ENCODE results near the gene HHEX. TPM values are rescaled to one million over a fixed set of nuclear protein-coding genes. Genes with fewer than 3 reads are reported as not detected.
A peak's percentile ranks its signal among the peaks of the same experiment; 100 is the strongest.

The HHEX gene
- polyA plus RNA-seq, 10 donors, result 6.2 to 10.1 (median 8.5) TPM

DNA sequence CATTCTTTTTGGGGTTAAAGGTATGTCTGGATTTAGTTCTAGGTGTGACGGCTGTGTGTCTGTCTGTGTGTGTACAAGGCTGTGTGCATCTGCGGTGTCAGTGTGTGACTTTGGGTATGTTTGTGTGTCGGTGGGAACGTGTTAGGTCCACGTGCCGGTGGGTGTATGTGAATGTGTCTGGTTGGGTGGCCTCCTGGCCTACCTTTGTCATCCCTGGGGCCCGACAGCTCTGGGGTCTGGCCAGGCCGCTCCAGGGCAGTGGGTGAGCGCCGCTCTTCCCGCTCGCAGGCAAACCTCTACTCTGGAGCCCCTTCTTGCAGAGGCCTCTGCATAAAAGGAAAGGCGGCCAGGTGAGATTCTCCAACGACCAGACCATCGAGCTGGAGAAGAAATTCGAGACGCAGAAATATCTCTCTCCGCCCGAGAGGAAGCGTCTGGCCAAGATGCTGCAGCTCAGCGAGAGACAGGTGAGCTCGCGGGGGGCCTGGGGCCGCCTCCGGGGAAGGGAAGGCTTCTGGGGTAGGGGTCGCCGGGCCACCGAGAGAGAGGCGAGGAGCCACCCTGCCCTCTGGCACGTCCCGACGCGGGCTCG is 2.4 kb downstream of the HHEX start:
- no peak for DNase-seq

DNA sequence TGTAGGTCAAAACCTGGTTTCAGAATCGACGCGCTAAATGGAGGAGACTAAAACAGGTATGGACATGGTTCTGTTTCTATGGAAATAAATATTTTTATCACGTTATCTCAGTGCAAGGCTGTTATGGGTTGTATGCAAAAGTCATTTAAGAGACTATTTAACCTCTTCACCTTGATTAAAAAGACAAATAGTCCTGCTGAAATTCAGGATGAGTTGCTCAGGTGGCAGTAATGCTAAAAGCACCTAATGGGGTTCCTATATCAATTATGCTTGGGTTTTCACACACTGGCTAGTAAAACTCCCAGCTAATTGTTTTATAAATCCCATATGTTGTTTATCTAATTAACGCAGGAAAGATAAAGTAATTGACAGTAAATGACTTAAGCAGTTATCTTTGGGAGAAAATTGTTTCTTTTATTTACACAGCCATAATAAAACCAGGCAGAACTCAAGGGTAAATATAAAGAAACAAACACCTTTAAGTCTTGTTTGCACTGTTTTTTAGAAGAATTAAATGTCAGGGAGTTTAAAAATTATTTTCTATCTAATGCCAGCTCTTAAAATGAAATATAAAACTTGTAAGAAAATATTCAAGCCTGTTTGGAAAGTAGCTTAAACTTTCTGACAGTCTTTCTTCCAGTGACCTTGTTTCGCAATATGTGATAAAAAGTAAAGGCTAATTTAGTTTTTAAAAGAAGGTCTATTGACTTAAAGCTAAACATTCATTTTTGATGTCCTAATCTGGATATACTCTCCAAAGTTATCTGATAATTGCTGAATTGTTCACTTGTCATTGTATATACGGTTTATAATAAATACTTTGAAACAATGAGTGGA is 3.2 kb downstream of the HHEX start:
- peak in 1 of 3 donors; percentile 26 for DNase-seq

DNA sequence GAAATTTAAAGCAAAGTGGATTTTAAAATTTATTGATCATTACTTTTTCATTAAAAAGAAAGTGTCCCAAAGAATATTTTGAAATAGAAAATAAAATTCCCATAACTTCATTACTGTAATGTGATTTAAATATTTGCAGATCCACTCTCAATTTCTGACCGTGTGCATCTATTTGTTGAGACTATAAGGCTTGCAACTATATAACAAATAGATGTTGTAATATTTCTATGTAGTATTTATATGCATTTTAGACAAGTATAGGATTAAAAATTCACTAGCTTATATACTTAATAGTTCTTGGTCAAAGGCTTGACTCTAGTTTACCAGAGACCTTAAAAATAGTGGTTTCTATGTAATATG is 3.8 kb downstream of the HHEX start:
- DNase-seq, result no peak

DNA sequence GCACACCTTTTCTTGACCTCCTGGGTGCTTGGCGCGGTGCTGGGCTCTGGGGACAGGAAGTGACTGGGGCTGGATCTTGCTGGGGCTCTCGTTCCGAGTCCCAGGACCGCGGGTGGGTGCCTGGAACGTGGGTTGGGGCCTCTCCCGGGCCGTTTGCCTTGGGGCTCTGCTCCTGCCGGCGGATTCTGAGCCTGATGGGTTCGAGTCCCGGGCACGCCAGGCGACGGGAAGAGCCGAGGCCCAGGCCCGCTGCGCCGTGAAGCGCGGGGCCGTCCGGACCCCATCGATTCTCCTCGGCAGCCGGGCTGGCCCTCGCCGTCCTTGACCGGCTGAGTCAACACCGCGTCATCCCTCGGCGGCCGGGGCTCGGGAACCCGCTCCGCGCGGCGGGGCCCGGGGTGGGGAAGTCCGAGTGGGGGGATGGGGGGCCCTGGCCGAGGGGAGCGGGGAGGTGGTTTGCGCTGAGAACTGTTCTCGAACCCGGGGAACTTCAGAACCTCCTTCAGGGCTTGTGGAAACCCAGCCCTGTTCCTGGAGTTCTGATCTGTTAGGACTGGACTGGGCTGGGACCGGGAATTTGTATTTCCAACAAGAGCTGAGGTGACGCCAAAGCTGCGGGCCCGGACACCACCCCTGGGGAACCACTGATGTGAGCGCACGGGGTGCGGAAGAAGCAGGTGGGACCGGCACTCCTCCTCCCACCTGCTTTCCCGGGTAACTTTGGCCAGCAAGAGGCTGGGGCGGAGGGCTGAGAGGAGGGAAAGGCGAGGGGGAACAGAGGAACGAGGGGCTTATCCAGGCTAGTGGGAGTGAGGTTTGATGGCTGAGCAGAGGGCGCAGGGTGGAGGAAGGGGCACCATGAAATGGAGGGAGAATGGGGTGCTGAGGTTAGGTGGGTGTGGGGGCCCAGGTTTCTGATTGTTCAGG is 6.2 kb downstream of the HHEX start:
- peak in 1 of 3 donors; percentile 21 for DNase-seq

DNA sequence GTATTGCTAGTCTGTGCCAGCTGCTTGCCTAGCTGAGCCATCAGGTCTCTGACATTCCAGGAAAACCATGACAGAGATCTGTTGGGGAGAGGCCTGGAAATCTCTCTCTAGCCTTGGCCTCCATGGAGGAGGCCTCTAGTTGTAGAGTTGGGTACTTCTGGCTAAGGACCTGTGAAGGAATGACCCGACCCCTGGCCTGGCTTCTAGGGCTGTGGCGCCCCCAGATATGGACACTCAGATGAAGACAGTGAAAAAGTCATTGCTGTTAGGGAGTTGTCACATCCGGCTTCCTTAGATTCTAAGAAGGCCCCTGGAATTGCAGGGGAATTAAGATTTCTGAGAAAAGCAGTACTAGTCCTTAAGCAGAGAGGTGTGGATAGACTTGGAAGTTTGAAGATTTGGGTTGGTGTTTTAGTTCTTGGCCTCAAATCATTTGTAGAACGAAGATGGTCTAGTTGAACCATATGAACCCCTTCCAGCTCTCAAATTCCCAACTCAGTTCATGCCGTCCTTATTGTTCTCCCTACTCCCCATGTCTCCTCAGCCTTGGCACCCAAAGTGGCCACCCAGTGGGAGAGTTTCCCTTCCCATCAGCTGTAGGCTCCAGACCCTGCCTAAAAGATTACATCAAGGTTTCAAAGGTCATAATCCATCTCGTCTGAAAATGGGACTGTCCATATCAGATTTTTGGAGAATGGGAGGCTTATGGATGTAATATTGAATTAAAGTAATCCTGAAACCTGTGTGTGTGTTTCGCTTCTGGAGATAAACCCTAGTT is 7.0 kb downstream of the HHEX start:
- DNase-seq, result no peak

DNA sequence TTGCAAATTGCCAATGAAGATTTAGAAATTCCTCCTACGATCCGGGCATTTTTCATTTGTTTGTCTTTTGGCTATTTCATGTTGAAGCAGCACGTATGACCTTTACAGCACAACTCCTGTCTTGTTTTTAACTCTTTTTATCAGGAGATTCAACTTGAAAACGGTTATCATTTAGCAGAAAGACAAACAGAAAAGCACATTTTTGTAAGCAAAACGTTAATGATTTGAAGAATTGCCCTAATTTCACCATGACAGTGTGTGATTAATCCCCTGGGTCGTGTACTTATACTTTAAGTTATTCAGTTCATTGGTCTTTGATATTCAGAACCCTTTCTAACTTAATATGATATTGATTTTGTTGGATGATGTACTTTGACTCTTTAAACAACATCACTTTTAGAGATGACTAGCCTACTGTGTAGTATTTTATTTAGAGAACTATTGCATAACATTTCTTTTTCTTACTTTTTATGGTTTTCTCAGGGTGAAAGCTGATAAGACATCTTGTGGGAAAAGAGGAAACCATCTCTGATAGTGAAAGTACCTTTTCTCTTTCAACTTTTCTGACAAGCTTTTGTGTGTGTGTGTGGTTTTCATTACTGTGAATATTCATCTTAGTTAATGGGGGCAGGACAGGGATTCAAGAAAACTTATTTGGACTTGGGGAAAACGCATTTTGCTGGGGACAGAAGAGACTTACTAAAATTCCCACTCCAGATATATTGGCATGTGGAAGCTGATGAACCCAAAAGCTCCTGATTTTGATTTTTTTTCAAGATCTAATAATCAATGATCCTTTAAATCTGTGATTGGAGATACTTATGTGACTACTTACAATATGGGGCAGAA is 8.1 kb downstream of the HHEX start:
- DNase-seq, result no peak

DNA sequence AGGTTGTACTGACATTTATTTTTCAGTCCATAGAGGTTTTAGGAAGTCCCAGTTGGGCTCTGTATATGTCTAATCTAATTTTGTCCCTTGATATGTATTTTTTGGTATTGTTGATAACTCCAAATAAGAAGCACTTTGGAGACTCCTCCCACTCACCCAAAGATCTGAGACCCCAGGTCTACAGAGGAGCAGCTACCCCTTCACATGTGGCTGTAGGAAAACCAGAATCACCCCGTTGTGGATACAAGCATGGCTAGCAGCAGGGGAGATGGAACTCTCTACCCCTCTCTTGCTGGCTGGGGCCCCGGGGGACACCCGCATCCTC is 9.4 kb downstream of the HHEX start:
- no peak for DNase-seq

DNA sequence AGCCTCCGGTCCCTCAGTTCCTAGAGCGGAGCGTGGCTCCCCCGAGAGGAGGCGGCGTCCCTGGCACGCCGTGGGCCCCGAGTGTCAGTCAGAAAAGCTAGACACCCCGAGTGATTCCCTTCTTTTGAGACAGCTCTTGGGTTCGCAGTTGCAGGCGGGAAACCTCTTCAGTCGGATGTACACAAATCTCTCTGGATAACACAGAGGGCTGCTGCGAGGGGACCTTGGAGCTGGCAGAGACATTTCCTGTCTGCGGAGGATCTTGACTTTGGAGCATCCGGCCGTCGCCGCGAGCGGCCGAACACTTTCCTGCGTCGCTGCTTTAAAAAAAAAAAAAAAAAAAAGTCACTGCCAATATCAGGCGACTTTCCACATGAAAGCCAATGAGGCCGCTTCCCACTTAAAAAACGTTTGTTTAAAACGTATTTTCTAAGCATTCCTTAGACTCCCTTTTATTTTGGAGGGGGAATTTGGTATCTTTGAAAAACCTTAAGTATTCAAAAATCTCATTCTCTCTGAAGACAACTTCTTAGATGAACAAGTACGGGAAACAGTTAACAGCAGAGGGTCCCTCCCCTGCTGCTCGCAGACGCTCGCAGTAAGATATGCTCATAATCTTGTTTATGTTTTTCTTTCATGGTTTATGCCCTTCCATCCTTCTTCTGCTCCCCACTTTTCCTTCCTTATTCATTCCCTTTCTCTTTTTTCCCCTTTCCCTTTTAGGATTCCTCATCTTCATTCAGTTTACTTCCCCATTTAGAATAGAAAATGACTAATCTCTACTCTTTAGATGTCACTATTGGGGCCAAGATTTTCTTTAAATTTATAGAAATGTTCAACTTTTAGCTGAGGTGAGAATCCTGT is 10.0 kb downstream of the HHEX start:
- peak in 2 of 3 donors; percentile 37 to 67 for DNase-seq

DNA sequence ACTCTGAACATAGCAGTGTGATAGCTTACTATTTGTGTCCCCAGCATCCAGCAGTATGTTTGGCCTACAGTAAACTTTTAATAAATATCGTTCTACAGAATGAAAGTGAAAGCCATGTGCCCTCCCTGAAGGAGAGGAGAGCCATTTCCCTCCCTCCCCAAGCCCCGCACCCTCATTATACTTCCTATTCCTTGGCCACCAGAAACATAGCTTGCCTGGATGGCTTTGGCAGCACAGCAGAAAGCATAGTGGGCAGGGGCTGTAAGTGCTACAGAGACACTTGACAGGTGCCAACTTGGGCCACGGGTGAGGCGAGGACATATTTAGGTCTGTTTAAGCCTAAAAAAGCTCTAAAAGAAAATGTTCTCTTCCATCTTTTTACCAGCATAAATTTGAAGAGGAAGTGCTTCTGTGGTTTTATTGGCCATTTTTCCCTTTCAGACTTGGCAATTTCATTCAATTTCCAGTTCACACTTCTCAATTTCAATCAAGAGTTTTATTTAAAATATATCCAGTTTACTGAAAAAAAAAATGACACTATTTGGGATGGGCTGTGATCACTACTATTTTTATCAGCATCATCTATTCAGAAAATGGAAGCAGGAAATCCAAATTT is 12.7 kb downstream of the HHEX start:
- DNase-seq, result no peak

DNA sequence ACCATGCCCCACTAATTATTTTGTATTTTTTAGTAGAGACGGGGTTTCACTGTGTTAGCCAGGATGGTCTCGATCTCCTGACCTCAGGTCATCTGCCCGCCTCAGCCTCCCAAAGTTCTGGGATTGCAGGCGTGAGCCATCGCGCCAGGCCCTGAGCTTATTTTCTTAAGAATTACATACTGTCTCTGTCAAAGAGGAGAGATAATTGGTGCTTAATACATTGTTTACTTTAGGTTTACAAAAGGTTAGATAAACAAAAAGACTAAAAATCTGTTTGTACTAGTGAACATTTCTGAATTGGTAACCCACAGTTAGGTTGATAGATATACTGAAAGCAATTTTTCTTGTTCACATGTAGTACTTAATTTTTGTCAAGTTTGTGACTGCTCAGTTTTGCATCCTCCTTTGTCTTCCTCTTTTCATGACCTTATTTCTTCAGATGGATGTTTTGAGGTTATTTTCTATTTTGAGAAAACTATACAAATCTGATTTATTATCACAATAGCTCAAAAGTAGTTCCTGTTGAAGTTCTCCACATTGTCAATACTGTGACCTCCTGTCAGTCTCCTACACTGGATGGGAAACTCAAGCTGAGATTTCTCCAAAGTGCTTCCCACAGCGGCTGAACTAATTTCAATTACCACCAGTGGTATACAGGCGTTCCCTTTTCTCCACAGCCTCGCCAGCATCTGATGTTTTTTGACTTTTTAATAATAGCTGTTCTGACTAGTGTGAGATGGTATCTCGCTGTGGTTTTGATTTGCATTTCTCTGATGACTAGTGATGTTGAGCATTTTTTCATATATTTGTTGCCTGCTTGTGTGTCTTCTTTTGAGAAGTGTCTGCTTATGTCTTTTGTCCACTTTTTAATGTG is 22.5 kb downstream of the HHEX start:
- DNase-seq, result no peak

DNA sequence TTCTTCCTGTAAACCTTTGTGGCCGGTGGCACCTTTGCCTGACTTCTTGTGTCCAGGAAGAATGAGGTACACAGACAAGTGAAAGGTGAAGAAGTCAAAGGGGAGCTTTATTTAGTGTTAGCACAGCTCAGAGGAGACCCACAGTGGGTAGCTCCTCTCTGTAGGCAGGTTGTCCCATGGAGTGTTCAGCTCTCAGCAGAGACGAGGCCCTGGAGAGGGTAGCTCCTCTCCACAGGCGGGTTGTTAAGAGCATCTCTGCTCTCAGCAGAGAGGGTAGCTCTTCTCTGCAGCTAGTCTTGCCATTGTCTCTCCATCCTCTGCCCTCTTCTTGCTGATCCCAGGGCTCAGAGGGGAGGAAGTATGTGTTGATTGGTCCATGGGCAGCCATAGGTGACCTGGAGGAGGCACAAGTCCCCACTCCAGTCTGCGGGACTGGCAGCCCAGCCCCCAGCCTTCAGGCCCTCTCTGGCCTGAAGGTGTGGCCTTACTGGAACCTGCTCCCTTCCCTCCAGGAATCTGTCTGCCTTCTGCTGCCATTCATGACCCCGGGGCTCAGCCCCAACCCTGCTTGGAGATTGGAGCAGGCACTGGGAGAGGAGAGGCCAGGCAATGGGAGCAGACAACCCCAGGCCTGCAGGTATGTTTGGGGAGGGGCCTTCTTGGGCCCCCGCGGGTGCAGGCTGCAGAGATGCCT is 24.5 kb downstream of the HHEX start:
- no peak for DNase-seq

DNA sequence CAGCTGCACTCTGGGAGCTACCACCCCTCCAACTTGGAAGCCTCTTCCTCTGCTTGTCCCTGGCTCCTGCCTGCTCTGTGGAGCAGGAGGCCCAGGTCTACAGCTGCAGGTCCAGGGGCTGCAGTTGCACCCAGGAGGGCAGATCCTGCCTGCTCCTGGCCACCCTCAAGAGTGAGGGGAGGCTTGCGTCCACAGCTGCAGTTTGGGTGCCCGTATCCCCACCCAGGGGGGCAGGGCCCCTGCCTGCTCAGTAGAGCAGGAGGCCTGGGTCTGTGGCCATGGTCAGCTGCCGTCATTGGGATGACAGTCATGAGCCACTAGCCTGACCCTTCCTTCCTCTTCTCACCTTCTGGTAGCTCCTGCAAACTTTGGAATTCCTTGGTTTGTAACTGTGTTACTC is 25.1 kb downstream of the HHEX start:
- DNase-seq, result no peak

DNA sequence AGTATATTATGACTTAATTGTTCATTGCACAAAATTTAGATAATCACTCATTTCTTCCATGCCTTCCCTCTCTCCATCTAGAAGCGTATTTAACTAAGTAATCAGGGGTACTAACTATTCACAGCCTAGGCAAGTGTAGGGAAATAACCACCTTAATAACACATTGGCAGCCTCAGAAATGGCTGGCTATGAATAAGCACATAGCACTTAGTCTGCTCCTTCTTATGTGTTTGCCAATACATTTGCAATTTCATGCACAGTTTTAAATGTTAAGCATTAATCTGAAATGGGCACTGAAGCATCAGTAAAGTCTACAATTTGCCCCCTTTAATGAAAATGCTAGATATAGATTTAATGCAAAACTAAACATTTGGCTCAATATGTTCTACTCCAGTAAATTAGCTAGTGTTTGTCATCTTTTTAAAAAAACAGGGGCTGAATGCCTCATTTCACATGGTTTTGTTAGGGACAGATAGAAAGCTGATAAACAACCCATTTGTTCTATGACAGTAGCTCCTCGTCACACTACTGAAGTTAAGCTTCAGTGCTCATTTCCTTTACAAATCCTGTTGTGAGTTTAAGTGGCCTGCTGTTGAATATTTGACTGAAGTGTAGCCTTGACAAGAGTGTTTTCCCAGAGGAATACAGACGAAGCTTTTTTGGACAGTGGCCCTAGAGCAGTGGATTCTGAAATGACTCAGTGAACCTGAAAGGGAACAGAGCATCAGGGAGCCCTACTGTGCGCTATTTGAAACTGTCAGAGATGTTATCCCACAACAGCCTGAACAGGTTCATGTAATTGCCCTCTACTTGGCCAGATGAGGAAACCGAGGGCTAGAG is 30.5 kb downstream of the HHEX start:
- DNase-seq, result no peak

DNA sequence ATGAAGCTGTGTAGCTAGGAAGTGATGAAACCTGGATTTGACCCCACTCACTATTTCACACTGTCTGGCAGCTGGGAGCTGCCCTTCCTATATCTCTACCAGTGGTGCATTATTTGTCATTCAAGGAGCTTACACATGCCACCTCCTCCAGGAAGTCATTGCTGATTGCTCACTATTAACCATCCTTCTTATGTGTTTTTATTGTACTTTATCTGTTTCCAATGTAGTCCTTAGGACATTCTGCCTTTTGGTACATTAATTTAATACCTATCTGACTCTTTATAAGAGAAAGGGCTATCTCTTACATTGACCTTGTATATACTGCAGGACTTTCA is 31.0 kb downstream of the HHEX start:
- no peak for DNase-seq

DNA sequence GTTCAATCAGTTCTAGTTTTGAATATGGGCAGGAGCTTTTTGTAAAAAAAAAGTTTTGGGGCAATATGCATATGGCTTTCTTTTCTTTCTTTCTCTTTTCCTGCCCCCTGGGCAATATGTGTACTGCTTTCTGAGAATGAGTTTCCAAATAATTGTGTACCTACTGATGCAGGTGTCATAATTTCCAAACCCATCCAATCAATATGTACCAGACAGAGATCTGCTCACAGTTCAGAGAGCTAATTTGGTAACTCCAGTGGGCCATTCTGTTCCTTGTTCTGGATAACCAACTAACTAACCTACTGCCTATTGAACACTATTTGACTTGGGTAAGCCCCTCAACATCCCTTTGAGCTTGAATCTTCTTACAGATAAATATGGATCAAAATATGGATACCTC is 32.6 kb downstream of the HHEX start:
- no peak for DNase-seq

DNA sequence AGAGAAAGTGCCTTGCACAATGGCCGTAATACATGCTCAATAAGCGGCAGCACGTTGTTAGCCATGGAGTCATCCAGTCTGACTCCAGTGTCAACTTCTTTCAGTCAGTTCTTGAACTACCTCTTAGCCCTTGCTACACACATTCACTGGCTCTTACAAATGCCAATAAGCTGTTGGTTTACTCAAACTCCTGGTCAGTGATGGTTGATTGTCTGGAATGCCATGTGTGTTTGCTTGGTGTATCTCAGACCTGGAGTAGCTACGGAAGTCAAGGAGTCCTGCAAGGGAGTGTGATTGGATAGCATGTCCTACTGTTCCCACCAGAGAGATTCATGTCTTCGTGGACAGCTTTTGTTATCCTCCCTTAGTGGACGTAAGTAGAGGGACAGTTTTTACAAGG is 37.4 kb downstream of the HHEX start:
- no peak for DNase-seq

DNA sequence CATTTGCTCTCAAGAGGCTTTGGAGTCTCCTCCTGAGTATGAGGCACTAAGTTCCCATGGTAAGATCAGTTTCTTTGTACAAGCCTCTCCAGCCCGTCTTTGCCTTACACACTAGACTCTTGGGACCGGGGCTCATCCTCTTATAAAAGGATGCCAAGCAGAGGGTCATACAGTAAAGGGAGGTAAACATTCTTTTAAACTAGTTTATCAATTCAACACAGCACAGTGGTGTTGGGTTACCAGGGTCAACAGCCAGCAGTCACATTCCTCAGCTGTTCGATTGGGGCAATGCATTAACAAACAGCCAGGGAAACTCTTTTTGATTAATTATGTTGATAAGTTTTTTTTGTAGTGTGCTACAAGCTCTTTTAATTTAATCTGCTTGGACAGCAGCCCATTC is 37.8 kb downstream of the HHEX start:
- DNase-seq, result no peak
